ENCODE results near the gene USP36. TPM values are rescaled to one million over a fixed set of nuclear protein-coding genes. Genes with fewer than 3 reads are reported as not detected.
A peak's percentile ranks its signal among the peaks of the same experiment; 100 is the strongest.

Gene USP36
- total RNA-seq, 1 donor from 2014 or later: 126 TPM

DNA sequence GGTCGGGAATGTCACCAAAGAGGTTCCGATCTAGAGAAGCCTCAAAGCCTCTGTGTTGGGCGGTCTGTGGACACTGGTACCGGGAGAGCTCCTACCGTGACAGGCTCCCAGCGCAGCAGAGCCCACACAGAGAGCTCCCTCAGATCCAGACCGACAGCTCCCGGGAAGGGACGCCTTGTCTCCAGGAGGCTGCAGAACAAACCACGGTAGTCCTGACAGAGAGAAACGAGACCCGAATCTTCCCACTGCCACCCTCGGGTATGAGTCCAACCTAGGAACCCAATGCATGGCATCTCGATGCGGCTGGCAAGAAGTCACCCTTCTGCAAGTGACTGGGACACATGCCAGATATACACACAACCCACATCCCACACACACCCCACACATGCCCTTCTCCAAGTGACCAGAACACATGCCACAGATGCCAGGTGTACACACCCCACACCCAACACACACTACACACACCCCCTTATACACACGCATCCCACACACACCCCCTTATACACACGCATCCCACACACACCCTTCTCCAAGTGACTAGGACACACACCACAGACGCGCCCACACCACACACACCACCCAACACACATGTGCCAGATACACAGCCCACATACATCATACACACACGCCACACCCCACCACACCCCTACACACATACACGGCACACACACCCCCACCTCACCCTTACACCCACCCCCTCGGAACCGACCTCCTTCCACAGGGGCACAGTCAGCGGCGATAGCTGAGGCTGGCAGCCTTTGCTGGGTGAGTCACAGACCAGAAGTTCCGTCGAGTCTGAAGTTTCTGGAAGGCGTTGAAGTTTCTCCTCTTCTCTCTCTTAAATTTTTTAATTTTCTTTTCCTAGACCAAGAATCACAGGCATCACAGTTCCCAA is 42.7 kb downstream of the USP36 start:
- Mint-ChIP-seq H3K27ac (peak overlapping the region; percentile 37), H3K4me3 (no peak overlapping the region), H3K27me3 (ENCODE audit: insufficient read depth) (no peaks in the 10 kb centered on the region), H3K9me3 (no peaks in the 10 kb centered on the region), H3K36me3 (ENCODE audit: low read depth) (peaks cover 74% of the 10 kb centered on the region), H3K4me1 (ENCODE audit: low read depth) (peaks cover 56% of the 10 kb centered on the region)
- DNase-seq (ENCODE audit: low spot score): no peak
- intact Hi-C loops (cut with micrococcal nuclease): loop anchor here (2.0 kb wide), 1 partner anchor 301 kb away; no protein-coding TSS in a partner anchor

DNA sequence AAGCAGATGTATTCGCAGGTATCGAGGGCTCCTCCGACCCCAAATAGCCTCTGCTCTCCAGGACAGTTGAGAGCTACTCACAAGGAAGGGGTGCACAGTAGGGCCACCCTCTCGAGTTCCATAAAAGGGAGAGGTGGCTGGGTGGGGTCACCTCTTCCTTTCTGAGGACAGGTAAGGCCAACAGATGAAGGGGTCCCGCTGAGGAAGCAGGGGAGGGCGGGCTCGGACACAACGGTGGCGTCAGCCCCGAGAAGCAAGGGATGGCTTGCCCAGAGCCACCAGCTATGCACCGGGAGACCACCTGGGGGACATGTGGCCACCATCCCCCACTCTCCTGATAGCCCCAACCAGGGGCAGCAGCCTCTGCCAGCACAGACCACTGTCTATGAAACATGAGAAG is 43.4 kb downstream of the USP36 start:
- Mint-ChIP-seq H3K9me3 (no peaks in the 10 kb centered on the region), H3K4me1 (ENCODE audit: low read depth) (peaks cover 52% of the 10 kb centered on the region), H3K27ac (no peak overlapping the region), H3K36me3 (ENCODE audit: low read depth) (peaks cover 69% of the 10 kb centered on the region), H3K27me3 (ENCODE audit: insufficient read depth) (no peaks in the 10 kb centered on the region), H3K4me3 (no peak overlapping the region)
- no peak for DNase-seq (ENCODE audit: low spot score)
- intact Hi-C loops (cut with micrococcal nuclease): no loop called here

DNA sequence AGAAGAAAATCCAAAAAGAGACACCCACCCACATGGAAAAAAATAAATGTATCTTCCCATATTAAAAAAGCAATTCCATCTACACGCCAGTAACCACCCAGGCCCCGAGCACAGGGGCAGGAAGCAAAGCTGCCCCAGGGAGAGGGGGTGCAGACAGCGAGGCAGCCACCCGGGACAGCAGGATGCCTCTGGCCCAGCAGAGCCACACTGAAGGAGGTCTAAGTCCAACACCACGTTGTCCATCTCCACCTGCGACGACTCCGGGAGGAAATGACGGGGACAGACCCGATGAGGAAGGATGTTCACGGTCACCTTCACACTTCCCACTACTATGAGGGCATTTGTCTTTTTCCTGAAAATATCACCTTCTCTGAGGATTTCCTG is 44.1 kb downstream of the USP36 start:
- H3K36me3 Mint-ChIP-seq (ENCODE audit: low read depth): peaks cover 72% of the 10 kb centered on the region
- H3K4me1 Mint-ChIP-seq (ENCODE audit: low read depth): peaks cover 57% of the 10 kb centered on the region
- no peaks in the 10 kb centered on the region for H3K9me3 Mint-ChIP-seq
- intact Hi-C loops (cut with micrococcal nuclease): no loop called here
- no peak overlapping the region for H3K4me3 Mint-ChIP-seq
- H3K27ac Mint-ChIP-seq: no peak overlapping the region
- no peaks in the 10 kb centered on the region for H3K27me3 Mint-ChIP-seq (ENCODE audit: insufficient read depth)
- DNase-seq (ENCODE audit: low spot score): no peak

DNA sequence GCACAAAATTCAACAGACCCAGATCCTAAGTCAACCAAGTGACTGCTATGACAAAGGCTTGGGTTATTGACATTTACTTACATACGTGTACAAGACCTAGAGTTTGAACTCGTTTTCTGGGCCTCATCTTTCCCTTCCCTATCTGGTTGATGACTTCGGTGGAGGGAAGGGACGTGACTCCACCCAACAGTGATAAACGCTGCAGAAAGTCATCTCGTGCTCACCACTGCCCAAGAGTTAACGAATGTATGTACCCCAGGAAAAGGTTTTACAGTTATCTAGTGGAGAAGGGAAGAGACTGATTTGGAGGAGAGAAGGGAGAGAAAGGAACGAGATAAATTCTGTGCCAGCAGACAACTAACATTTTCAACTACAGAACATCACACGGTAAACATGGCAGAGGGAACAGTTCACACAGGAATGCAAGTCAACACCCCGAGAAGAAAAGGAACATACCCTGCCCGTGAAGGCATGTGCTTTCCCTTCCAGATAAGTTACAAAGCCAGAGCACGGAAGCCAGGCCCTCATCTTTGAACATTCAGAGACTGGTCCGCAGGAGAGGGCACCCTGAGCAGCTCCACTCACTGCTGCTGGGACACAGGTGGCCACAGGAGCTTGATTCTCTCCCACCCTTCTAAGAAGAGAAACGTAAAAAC is 44.6 kb downstream of the USP36 start:
- no peak overlapping the region for H3K4me3 Mint-ChIP-seq
- peaks cover 54% of the 10 kb centered on the region for H3K4me1 Mint-ChIP-seq (ENCODE audit: low read depth)

DNA sequence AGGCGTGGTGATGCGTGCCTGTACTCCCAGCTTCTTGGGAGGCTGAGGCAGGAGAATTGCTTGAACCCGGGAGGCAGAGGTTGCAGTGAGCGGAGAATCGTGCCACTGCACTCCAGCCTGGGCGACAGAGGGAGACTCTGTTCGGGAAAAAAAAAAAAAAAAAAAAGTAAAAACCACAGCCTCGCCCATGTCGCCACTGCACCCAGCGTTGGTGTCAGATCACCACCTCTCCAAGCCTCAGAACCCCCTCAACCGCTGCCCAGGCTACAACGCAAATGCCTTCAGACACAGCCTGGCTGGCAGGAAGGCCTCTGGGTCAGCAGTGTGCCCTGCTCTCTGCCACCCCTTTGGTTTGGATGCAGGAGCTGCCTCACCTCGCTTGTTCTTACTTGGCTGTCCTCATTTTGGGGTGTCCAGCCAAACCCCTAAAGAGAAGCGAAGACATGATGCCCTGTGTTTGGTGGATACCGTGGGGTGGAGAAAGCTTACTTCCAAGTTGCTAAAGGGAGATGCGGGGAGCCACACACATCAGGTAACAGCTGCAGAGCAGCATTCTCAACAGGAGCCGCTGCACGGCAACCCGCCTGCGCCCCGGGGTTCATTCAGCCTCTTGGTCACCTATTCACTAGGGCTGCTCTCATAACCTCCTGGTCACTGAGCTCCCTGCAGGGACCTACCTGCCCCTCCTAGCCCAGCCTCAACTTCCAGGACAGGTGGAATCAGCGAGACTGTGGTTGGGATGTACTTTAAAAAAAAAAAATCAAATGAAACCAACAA is 45.6 kb downstream of the USP36 start:
- Mint-ChIP-seq H3K36me3 (ENCODE audit: low read depth) (peaks cover 67% of the 10 kb centered on the region), H3K9me3 (no peaks in the 10 kb centered on the region)
- no peak for DNase-seq (ENCODE audit: low spot score)

More for the DNA sequence above, 44.6 kb downstream of the USP36 start:
- intact Hi-C loops (cut with micrococcal nuclease): no loop called here
- peak overlapping the region; percentile 58 for H3K27ac Mint-ChIP-seq
- no peaks in the 10 kb centered on the region for H3K27me3 Mint-ChIP-seq (ENCODE audit: insufficient read depth)
- H3K9me3 Mint-ChIP-seq: no peaks in the 10 kb centered on the region
- peaks cover 67% of the 10 kb centered on the region for H3K36me3 Mint-ChIP-seq (ENCODE audit: low read depth)
- no peak for DNase-seq (ENCODE audit: low spot score)

DNA sequence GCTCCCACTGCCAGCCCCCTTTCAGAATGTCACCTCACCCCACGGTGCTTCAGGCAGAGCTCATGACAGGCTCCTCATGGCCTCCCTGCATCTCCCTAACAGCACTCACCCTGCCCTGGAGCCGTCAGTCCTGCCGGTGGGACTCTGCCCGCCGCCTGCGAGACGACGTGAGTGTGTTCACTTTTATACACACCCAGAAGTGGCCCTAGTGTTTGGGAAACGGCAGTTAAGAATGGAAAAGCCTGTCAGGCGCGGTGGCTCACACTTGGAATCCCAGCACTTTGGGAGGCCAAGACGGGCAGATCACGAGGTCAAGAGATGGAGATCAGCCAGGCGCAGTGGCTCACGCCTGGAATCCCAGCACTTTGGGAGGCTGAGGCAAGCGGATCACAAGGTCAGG is 46.2 kb downstream of the USP36 start:
- DNase-seq (ENCODE audit: low spot score): no peak
- Mint-ChIP-seq H3K36me3 (ENCODE audit: low read depth) (peaks cover 66% of the 10 kb centered on the region), H3K4me1 (ENCODE audit: low read depth) (peaks cover 48% of the 10 kb centered on the region), H3K27ac (no peak overlapping the region), H3K4me3 (no peak overlapping the region), H3K9me3 (no peaks in the 10 kb centered on the region), H3K27me3 (ENCODE audit: insufficient read depth) (no peaks in the 10 kb centered on the region)
- intact Hi-C loops (cut with micrococcal nuclease): no loop called here

More for the DNA sequence above, 45.6 kb downstream of the USP36 start:
- Mint-ChIP-seq H3K4me3 (no peak overlapping the region), H3K27me3 (ENCODE audit: insufficient read depth) (no peaks in the 10 kb centered on the region), H3K27ac (peak overlapping the region; percentile 18), H3K4me1 (ENCODE audit: low read depth) (peaks cover 48% of the 10 kb centered on the region)
- intact Hi-C loops (cut with micrococcal nuclease): no loop called here

DNA sequence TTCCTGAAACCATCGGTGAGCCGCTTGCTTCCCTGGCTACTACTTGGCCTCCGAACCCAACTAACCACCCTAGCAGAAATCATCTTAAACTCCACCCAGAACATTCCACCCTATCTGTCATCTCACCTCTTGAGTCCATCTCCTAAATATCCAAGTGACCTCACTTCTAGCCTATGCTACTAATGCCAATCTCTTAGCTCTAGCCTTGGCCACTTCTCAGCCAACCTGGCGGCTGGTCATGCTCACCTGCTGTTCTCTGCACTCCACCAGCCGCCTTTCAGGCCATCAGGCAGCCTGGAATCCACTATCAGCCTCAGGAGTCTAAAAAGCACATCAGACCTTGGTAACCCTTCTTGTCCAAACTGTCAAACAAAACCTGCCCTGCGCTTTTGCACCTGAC is 46.6 kb downstream of the USP36 start:
- Mint-ChIP-seq H3K4me3 (no peak overlapping the region), H3K36me3 (ENCODE audit: low read depth) (peaks cover 61% of the 10 kb centered on the region), H3K27ac (no peak overlapping the region), H3K9me3 (no peaks in the 10 kb centered on the region), H3K4me1 (ENCODE audit: low read depth) (peaks cover 46% of the 10 kb centered on the region), H3K27me3 (ENCODE audit: insufficient read depth) (no peaks in the 10 kb centered on the region)
- DNase-seq (ENCODE audit: low spot score): no peak
- intact Hi-C loops (cut with micrococcal nuclease): no loop called here

DNA sequence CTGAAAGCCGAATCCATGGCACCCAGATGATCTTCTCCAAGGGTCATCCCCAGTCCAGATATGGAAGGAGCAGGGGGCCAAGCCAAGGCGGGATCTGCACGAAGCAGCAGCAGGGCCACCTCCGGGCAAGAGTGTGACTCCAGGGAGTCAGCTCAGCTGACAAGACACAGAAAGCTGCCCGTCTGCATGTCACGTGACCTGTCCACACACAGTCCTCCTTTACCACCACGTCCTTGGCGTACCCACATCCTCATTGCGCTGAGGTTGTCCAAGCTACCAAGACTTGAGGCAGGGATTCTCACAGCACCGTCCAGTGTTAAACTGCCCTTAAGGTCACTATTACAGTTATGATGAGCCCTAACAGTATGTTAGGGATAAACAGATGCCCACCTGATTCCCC is 47.2 kb downstream of the USP36 start:
- Mint-ChIP-seq H3K4me1 (ENCODE audit: low read depth) (peaks cover 41% of the 10 kb centered on the region), H3K36me3 (ENCODE audit: low read depth) (peaks cover 56% of the 10 kb centered on the region), H3K27me3 (ENCODE audit: insufficient read depth) (no peaks in the 10 kb centered on the region), H3K9me3 (no peaks in the 10 kb centered on the region), H3K4me3 (no peak overlapping the region), H3K27ac (no peak overlapping the region)
- no peak for DNase-seq (ENCODE audit: low spot score)
- intact Hi-C loops (cut with micrococcal nuclease): no loop called here

DNA sequence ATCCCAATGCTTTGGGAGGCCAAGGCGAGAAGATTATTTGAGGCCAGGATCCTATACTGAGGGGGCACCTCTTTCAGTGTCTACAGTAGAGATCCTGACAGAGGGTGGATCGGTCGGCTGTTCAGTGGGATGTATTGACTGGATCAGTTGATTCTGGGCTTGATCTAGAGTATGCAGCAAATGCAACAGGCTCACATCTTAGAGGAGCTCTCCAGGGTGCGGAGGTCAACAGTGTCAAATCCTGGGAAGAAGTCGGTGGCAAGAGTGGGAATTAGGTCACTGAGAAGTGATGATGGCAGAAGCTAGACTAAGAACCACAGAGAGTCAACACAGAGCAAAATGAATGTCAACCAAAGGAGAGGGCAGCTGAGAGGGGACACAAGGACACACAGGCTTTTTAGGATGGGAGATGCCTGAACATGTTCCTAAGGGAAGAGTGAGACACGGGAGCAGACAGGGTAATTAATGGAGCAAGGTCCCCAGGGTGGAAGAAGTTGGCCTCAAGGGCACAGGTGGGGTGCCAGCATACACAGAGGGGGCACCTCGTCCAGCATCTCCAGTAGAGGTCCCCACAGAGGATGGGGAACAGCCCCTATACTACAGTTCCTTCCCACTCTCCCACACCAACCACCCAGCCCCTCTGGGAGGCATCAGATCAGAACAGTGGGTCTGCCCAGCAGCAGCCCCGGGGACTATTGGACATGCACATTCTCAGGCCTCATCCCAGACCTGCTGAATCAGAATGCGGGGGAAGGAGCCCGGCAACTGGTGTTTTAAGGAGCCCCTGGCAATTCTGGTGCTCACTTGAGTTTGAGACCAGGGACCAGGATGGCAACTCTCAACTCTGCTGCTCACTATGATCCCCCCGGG is 48.5 kb downstream of the USP36 start:
- Mint-ChIP-seq H3K27me3 (ENCODE audit: insufficient read depth) (no peaks in the 10 kb centered on the region), H3K9me3 (no peaks in the 10 kb centered on the region), H3K36me3 (ENCODE audit: low read depth) (peaks cover 56% of the 10 kb centered on the region), H3K4me3 (no peak overlapping the region), H3K4me1 (ENCODE audit: low read depth) (peaks cover 39% of the 10 kb centered on the region), H3K27ac (peak overlapping the region; percentile 60)
- DNase-seq (ENCODE audit: low spot score): no peak
- intact Hi-C loops (cut with micrococcal nuclease): no loop called here

DNA sequence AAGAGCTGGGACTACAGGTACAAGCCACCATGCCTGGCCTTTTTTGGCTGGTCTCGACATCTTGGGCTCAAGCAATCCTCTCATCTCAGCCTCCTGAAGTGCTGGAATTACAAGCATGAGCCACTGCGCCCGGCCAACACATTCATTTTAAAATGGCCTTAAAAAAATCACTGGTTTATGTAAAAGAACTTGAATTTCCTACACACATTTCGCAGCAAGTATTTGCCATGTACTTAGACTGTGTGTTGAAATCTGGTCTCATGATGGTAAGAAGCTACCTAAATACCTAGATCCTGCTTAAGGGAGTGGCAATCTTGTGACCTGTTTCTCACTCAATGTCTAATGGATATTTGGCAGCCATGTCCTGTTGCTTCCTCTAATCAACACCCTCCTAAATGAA is 50.1 kb downstream of the USP36 start:
- no peaks in the 10 kb centered on the region for H3K27me3 Mint-ChIP-seq (ENCODE audit: insufficient read depth)
- DNase-seq (ENCODE audit: low spot score): no peak
- no peaks in the 10 kb centered on the region for H3K9me3 Mint-ChIP-seq
- no peak overlapping the region for H3K4me3 Mint-ChIP-seq
- H3K4me1 Mint-ChIP-seq (ENCODE audit: low read depth): peaks cover 32% of the 10 kb centered on the region
- intact Hi-C loops (cut with micrococcal nuclease): no loop called here
- H3K27ac Mint-ChIP-seq: no peak overlapping the region
- peaks cover 42% of the 10 kb centered on the region for H3K36me3 Mint-ChIP-seq (ENCODE audit: low read depth)

DNA sequence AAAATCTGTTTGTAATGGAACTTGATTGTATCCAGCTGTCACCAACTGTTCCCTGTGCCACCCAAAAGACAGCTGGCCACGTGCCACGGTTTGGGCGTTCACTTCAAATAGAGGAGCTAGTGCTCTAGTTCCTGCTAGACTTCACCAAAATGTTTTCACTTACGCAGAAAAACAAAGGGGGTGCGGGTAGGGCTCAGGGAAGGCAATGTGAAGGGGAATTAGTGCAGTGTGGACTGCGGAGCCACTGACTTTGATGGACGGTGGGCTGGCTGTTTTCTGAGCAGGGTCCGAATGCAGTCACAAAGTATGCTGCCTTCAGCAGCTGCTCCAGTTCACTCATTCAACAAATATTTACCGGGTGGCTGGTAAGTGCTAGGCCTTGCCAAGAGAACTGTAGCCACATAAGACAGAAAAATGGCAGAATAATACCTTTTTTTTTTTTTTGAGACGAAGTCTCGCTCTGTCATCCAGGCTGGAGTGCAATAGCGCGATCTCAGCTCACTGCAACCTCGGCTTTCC is 50.9 kb downstream of the USP36 start:
- Mint-ChIP-seq H3K4me3 (no peak overlapping the region), H3K4me1 (ENCODE audit: low read depth) (peaks cover 41% of the 10 kb centered on the region), H3K27ac (peak overlapping the region; percentile 29), H3K27me3 (ENCODE audit: insufficient read depth) (no peaks in the 10 kb centered on the region), H3K9me3 (no peaks in the 10 kb centered on the region), H3K36me3 (ENCODE audit: low read depth) (peaks cover 37% of the 10 kb centered on the region)
- DNase-seq (ENCODE audit: low spot score): no peak
- intact Hi-C loops (cut with micrococcal nuclease): no loop called here

DNA sequence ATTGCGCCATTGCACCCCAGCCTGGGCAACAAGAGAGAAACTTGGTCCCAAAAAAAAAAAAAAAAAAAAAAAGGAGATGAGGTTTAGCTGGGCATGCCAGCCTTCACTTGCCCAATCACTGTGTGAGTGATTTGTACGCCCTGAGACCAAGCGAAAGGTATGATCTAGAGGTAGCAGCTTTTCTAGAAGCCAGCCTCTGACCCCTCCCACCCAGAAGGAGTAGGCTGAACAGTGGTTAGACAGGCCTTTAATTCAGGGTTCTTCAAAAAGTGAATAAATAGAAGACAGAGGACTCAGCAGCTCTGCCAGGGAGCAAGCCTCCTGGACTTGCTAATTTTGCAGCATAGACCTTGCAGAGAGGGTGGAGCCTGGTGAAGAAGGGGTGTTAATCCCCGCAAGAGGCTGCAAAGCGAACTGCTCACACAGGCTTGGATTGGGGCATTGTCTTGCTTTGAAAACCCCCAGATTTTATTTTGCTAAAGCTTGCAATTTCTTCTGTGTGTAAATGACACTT is 51.4 kb downstream of the USP36 start:
- Mint-ChIP-seq H3K36me3 (ENCODE audit: low read depth) (peaks cover 33% of the 10 kb centered on the region), H3K4me1 (ENCODE audit: low read depth) (peaks cover 43% of the 10 kb centered on the region), H3K27me3 (ENCODE audit: insufficient read depth) (no peaks in the 10 kb centered on the region), H3K27ac (peak overlapping the region; percentile 29), H3K9me3 (no peaks in the 10 kb centered on the region), H3K4me3 (no peak overlapping the region)
- intact Hi-C loops (cut with micrococcal nuclease): no loop called here
- DNase-seq (ENCODE audit: low spot score): no peak

All from activated T-helper 1 cell treated with anti-CD3 and anti-CD28 coated beads, Interleukin-12 subunit alpha, Interleukin-12 subunit beta, Interleukin-2, Interleukin-4 antibody, amounts not matched to agents 30 ng/mL and 10 ng/mL and 1 ng/mL, durations not matched to agents 14 hours and 24 hours and 36 hours (primary cell).